HG03196 (cell line): Measurements from ENCODE around the gene CNKSR1.

Experiments
- ATAC-seq: cut with Tn5 transposase; IDR thresholded peaks from one replicate; pipeline ENCODE4 v1.9.1; 2021; ENCODE audit not compliant: unreplicated experiment

CNKSR1 gene

DNA sequence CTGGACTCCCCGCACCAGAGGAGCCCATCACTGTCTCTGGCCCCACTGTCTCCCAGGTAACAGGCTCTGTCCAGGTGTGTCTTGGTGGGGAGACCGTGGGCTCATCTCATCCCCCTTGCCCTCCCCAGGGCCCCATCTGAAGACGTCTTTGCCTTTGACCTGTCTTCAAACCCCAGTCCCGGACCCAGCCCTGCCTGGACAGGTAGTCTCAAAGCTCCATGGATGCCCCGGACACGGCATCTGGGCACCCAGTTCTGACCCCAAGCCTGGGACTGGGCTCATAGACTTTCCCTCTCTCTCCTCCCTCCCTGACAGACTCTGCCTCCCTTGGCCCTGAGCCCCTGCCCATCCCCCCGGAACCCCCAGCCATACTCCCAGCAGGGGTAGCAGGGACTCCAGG, 6.8 kb downstream of the CNKSR1 start:
- ATAC-seq = no peak

DNA sequence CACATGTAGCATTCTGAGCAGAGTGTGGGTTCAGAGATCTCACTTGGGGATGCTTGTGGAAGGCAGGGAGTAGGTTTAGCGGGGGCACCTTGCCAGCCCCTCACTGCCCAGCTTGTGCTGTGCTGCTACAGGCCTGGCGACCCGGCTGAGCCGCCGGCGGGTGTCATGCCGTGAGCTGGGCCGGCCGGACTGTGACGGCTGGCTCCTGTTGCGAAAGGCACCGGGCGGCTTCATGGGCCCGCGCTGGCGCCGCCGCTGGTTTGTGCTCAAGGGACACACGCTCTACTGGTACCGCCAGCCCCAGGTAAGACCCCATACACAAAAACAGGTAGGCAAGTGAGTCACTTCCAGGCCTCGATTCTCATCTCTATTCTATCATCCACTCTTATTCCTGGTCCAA, 7.6 kb downstream of the CNKSR1 start:
- ATAC-seq = no peak

DNA sequence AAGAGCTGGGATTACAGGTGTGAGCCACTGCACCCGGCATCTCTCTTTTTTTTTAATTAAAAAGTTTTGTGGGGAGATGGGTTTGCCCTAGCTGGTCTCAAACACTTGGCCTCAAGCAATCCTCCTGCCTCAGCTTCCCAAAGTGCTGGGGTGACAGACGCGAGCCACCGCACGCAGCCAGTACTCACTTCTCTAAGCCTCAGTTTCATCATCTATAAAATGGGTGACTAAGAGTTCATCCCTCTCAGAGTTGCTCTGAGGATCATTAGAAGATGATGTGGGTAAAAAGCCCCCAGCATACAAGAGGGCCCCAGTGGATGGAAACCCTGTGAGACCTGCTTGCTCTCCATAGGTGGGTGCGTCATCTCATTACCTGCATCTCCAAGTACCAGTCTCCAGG, 10.6 kb downstream of the CNKSR1 start:
- ATAC-seq = no peak

DNA sequence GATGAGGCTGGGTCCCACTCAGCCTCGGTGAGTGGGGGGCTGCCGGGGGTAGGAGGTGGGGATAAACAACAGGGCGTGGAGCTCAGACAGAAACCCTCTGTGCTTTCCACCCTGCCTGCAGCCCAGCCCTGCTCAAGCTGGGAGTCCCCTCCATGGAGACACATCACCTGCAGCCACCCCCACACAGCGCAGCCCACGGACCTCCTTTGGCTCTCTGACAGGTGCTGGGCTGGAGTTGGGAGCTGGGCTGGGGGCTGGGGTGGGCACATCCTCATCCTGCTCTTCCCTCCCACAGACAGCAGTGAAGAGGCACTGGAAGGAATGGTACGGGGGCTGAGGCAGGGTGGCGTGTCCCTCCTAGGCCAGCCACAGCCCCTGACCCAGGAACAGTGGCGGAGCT, 11.2 kb downstream of the CNKSR1 start:
- no peak for ATAC-seq

DNA sequence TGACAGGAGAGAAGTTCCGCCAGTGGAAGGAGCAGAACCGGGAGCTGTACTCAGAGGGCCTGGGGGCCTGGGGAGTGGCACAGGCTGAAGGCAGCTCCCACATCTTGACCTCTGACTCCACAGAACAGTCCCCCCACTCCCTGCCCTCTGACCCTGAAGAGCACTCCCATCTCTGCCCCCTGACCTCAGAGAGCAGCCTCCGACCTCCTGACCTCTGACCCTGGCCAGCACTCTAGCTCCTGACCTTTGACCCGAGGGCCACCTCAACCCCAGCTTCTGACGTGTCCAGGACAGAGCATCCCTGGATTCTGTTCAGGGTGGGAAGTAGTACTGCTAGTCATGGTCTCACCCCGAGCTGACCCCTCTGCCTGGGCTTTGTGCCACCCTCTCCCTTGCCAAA, 12.0 kb downstream of the CNKSR1 start:
- no peak for ATAC-seq

DNA sequence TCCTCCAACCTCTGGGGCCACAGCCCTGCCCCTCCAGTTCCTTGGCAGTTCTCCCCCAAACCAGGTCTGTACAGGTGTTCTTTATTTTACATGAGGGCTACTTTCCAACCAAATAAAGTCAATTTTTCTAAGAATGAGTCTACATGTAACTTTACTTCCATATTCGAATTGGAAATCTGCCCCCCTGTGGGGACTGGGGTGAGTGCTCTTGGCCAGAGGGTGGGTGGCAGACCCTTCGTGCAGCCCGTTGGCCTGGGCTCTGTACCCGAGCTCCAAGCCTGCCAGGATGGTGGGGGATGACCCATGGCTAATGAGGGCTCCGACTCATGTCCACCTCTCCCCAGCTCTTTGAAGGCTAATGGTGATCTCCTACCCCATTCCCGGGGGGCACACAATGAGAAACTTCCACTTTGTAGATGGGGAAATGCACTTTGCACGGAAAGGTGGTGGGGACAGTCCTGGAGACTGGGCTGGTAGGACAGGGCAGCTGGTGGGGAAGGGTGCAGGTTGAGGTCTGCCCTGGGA, 12.5 kb downstream of the CNKSR1 start:
- ATAC-seq = no peak

DNA sequence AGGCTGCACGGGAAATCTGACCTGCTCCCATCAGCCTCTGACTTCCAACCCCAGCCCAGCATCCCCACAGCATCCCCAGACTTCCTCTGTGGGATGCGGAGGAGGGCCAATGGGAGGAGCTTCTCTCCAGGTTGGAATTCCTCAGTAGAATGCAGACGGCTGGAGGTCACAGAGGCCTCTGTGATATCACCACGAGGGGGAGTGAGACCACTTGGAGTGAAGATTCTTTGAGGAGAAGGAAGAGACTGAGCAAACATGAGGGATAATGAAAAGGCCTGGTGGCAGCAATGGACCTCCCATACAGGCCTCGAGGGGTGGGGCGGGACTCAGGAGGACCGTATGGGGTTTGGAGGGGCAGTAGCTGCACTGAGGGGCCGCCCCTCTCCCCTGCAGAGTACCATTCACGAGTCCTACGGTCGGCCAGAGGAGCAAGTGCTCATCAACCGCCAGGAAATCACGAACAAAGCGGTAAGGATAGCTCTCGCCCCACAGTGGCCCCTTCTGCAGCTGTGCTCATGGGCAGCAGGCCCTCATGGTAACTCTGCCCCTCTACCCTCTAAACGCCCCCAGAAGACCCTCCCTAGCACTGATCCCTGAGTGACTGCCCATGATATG, 13.2 kb downstream of the CNKSR1 start, which contains the start of gene CATSPER4:
Gene CATSPER4, plus strand, starts transcription at position 230 of the 615 bp plus-strand sequence. Its CDS starts 26 bp downstream, at position 256.
- ATAC-seq = no peak

DNA sequence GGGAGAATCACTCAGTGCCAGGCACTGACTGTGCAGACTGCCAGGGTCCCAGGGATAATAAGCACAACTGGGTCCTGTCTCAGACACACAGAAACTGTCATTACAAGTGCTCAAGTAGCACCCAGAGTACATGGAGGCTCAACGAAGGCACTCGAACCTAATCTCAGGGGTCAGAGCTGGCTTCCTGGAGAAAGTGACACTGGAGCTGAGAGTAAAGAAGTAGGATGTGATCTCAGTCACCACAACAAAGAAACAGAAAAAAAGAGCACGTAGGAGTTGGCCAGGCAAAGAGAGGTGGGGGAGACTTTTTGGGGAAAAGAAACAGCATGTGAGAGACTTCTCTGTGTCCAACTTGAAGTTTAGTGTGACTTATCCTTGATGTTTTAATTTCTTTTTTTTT, 14.4 kb downstream of the CNKSR1 start:
- ATAC-seq = no peak

DNA sequence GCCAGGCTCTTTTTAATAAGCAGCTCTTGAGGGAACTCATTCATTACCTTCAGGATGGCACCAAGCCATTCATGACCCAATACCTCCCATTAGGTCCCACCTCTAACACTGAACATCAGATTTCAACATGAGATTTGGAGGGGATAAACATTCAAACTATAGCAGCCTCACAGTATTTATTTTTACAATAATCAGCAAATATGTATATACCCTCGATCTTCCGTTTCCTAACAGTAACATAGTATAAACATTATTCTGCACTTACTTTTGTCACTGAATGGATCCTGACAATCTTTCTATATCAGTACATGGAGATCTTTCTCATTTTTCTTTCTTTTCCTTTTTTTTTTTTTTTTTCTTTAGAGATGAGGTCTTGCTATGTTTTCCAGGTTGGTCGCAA, 18.5 kb downstream of the CNKSR1 start:
- no peak for ATAC-seq

DNA sequence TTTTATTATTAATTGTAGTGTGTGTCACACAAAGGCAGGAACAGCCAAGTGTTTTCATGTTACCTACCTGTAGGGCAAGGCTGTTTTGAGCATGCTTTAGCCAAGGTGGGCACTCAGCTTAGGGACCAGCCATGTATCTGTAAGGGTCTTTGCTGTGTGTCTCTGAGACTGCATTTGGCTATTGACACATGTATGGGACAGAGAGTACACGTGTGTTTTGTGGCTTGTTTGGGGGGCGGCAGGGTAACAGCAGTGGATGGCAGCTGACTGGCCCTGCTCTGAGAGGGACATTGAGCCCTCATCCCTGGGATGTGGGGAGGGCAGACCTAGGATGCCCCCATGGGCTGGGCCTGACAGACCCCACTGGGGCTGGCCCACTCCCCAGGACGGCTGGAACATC, 20.0 kb downstream of the CNKSR1 start:
- no peak for ATAC-seq

DNA sequence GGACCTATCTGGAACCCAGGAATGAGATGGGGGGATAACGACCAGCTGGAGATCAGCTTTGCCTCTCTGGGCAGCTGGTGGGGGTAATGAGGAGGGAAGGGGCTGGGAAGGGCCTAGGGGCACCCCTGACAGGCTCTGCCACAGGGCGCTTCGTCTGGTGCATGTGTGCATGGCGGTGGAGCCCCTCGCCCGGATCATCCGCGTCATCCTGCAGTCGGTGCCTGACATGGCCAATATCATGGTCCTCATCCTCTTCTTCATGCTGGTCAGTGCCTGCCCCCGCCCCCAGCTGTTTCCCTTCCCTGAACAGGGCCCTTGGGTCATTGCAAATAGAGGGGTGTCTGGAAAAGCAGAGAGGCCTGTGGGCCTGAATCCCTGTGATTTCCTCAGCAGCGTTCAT, 20.5 kb downstream of the CNKSR1 start:
- no peak for ATAC-seq

DNA sequence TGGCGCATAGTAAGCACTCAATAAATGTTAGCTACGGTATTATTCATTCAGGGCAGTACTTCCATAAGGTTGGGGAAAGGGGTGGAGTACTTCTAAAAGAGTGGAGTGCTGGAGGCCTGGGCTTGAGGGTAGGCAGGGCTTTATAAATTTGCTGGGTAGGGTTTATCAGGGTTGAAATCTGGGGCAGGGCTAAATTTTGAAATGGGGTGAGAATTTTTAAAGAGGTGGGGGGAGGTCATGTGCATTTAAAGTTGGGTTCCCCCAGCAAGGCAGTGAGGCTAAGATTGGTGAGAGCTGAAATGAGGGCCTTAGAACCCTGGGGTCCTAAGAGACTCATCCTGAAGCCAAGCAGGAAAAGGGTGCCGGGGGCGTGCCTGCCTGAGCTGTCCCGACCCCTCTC, 23.1 kb downstream of the CNKSR1 start:
- ATAC-seq = no peak

DNA sequence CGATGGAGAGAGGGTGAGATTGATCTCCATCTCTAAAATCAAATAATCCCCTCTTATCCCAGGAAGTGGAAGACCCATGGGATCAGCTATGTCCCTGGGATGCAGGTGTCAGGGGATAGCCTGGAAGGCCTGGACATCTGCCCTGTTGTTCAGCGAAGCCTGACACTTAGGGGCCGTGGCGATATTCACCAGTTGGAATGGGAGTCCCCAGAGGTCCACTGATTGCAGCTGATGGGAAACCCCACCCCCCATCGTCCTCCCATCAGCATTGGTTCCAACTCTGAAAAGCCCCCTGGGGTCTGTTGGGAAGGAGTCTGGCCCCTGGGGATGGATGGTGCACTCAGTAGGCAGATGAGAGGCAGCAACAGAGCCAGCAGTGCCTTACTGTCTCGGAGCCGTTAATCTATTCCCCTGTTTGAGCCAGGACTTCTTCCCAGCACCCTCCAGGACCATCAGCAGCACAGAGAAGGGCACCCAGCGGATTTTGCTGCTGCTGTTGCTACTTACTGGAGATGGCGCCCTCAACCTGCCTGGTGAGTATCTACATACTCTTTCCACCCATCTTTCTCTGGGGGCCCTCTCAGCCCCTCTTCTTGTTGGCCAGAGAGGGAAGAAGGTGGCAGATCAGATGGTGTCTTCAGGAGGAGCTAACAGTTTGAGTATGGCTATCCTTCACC, 26.5 kb downstream of the CNKSR1 start:
- ATAC-seq = no peak

DNA sequence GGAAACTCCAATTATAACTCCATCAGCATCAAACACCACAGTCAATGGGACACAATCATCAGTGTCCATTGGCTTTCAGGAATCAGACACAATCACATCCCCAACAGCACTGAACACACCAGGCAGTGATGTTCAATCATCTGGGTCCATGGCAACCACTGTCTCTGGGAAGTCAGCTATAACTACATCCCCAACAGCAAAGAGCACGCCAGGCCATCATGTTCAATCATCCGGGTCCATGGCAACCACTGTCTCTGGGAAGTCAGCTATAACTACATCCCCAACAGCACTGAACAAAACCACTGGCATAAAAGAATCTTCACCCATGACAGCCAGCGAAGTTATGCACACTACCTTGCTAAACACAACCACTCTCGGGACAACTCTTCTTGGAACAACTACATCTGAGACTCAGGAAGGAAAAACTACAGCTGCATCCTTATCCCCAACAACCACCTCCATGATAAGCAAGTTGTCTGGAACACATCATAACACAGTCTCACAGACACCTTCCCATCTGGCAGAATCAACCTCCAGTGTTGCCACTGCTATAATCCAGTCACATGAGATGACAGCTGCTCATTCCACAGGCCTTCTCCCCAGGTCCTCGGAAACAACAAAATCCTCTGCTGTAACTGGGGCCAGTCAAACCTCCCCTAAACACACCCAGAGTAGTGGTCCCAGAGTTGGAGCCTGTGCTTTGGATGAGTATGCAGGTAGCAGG, 33.0 kb downstream of the CNKSR1 start:
- ATAC-seq = no peak

DNA sequence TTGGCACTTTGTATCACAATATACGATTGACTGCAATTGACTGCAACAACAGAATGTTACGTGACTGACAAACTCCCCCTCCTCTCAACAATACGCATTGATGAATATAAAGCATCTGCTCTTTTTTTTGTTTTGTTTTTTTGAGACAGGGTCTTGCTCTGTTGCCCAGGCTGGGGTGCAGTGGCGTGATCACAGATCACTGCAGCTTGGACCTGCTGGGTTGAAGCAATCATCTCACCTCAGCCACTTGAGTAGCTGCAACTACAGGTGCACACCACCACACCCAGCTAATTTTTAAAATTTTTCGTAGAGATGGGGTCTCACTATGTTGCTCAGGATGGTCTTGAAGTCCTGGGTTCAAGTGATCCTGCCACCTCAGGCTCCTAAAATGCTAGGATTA, 35.4 kb downstream of the CNKSR1 start:
- ATAC-seq = no peak

DNA sequence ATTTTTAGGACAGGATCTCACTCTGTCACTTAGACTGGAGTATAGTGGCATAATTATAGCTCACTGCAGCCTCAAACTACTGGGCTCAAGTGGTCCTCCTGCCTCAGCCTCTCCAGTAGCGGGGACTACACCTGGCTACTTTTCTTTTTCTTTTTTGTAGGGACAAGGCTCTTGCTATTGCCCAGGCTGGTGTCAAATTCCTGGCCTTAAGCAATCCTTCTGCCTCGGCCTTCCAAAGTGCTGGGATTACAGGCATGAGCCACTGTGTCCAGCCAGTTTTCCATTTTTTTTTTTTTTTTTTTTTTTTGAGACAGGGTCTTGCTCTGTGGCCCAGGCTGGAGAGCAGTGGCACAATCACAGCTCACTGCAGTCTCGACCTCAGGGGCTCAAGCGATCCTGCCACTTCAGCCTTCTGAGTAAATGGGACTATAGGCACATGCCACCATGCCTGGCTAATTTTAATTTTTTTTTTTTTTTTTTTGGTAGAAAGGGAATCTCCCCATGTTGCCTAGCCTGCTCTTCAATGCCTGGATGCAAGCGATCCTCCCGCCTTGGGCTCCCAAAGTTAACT, 36.1 kb downstream of the CNKSR1 start:
- no peak for ATAC-seq

DNA sequence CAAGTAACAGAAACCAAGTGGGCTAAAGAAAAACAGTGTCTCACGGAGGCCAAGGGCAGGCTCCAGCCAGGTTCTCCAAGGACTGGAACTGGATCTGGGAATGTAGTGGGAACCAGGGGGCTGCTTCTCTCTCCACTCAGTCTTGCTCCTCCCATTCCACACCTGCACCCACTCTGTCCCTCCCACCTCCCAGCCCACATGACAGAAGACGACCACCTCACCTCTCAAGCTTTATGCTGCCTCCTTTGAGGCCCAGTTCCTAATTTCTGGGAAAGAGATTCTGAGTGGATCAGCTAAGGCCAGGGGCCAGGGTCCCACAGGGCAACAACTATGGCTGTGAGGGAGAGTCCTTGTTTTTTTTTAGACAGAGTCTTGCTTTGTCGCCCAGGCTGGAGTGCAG, 38.0 kb downstream of the CNKSR1 start:
- ATAC-seq = no peak

DNA sequence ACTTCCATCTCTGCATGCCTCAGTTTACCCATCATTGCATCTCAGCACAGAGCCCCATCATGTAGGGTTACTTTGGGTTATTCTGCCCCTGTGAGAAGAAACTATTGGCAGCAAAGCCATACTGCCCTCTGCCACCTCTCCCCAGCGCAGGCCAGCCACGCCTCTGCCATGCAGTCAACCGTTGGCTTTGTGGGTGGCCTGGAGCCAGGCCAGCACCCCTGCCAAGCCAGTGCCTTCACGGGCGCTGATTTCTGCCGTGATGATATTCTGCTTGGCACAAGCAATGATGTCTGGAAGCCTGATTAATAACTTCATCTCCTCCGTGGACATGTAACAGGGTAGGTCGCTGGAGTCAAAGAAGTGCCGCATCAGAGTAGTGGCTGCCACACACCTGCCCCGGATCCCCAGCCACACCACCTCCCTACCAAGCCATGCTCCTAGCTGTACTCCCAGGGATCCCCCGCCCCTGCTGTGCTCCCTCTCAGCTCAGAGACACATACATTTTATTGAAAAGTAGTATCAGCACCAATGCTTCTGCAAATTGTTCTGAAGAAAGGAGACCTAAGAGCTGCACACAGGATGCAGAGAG, 41.7 kb downstream of the CNKSR1 start:
- ATAC-seq = no peak

DNA sequence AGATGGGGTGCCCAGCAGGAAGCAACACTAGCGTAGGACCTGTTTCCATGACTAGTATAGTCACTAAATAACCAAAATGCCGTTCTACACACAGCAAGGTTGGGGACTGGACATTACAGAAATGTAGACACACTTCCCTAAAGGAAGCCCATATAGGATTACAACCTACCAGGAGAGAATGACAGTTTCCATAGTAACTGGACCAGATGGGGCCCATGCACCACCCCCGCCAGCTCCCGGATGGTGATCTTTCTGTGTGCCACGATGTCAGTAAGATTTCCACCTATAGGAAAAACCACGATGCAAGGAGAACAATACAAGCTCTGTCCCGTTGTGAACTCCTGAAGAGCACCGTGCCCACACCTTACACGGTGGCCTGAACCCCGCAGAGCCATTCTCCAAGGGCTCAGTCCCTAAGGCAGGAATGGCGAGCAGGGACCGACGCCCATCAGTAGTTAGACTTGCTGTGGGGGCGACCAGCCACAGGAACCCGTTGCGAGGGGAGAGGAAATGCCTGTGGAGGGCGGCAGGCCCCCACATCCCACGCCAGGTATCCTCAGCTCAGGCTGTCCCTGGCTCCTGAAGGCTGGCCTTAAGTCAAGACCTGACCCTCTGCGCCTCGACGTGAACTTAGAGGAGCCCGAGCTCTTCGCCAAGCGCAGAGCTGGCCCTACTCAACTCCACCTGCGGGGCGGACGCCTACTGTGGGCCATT, 43.1 kb downstream of the CNKSR1 start:
- ATAC-seq = no peak

DNA sequence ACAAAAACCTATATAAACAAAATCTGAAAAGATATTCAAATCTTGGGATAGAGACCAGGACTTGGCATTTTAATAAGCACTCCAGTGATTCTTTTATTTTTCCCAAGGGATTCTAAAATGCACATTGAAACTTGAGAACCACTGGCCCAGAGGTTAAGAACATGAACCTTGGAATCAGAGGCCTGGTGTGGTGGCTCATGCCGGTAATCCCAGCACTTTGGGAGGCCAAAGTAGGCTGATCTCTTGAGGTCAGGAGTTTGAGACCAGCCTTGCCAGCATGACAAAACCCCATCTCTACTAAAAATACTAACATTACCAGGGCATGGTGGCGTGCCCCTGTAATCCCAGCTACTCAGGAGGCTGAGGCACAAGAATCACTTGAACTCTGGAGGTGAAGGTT, 43.8 kb downstream of the CNKSR1 start:
- ATAC-seq = no peak

DNA sequence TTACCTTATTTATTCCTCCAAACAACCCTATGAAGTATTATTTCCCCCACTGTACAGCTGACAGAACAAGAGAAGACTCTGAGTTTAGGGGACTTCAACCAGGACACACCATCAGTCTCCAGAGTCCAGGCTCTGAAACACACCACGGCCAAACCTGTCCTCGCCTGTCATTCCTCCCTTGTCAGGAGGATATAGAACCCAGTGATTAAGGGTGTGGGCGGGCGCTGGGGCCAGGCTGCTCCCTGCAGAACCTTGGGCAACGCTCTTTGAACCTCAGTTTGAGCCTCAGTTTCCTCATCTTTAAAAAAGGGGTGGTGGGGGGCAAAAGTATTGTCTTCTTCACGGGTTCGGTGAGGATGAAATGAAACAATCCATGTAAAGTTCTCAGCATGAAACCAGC, 47.3 kb downstream of the CNKSR1 start:
- no peak for ATAC-seq
